Activated T-cell treated with anti-CD3 and anti-CD28 coated beads, Interleukin-2, amount 50 U/mL, for 72 hours (primary cell): ENCODE measurements around the gene ARMH3. TPM values are rescaled to one million over a fixed set of nuclear protein-coding genes. Genes with fewer than 3 reads are reported as not detected.
"Not testable (repeated sequence)": the region's sequence is repeated elsewhere in the genome, so short reads cannot be mapped to it uniquely, and the experiment has no call there.

Experiments
- ATAC-seq, 2 donors: fragments of 150-1000 bp; cut with Tn5 transposase; replicated peaks in 1 of 2; 2 replicates each; pipeline ENCODE4 v1.10.0; 2021; ENCODE audit warnings: moderate library complexity in 2 of 2, mild to moderate bottlenecking in 1 of 2
- DNase-seq, 2 donors: peaks; one replicate each; pipeline ENCODE4 v3.0.0; 2021 to 2022; ENCODE audit warnings: mixed read lengths in 1 of 2
- H3K27ac Mint-ChIP-seq: one replicate; pipeline ENCODE4 v1.8.0; 2022; ENCODE audit warnings: mild to moderate bottlenecking, moderate library complexity, mixed read lengths
- H3K27me3 Mint-ChIP-seq: one replicate; pipeline ENCODE4 v1.8.0; 2022; ENCODE audit warnings: low read depth, mixed read lengths
- H3K36me3 Mint-ChIP-seq, 2 donors: one replicate each; pipeline ENCODE4 v1.8.0; 2022; ENCODE audit warnings: mixed read lengths in 2 of 2, mild to moderate bottlenecking in 1 of 2; ENCODE audit not compliant: insufficient read depth in 2 of 2
- H3K4me1 Mint-ChIP-seq: one replicate; pipeline ENCODE4 v1.8.0; 2022; ENCODE audit warnings: low read depth, mixed read lengths
- H3K4me3 Mint-ChIP-seq, 2 donors: one replicate each; pipeline ENCODE4 v1.8.0; 2022; ENCODE audit warnings: mild to moderate bottlenecking in 2 of 2, mixed read lengths in 2 of 2, moderate library complexity in 2 of 2
- H3K9me3 Mint-ChIP-seq, 2 donors: one replicate each; pipeline ENCODE4 v1.8.0; 2022; ENCODE audit warnings: mixed read lengths in 2 of 2
- total RNA-seq, 2 donors: library from RNA; stranded (reverse); gene quantifications; one replicate each; pipeline ENCODE4 v1.2.3, GENCODE V29; 2022

ARMH3 gene
- total RNA-seq, 2 donors from 2014 or later, result 20.1 to 23.1 TPM

GRCh38 chr10:102027261-102027660, 28.7 kb downstream of the ARMH3 start:
- H3K9me3 Mint-ChIP-seq, result no peaks in the 10 kb centered on the region
- no peaks in the 10 kb centered on the region for H3K27me3 Mint-ChIP-seq
- H3K4me3 Mint-ChIP-seq, result no peak overlapping the region
- H3K36me3 Mint-ChIP-seq, result peaks cover 3 to 4% of the 10 kb centered on the region in 2 donors
- H3K4me1 Mint-ChIP-seq, result no peaks in the 10 kb centered on the region
- DNase-seq (no peak), ATAC-seq (no peak)
- H3K27ac Mint-ChIP-seq, result no peak overlapping the region

- DNase-seq (no peak), ATAC-seq (no peak)
- H3K27me3 Mint-ChIP-seq, result no peaks in the 10 kb centered on the region
- no peaks in the 10 kb centered on the region for H3K4me1 Mint-ChIP-seq
- H3K4me3 Mint-ChIP-seq, result no peak overlapping the region
- no peaks in the 10 kb centered on the region for H3K9me3 Mint-ChIP-seq
- H3K27ac Mint-ChIP-seq, result no peak overlapping the region
- H3K36me3 Mint-ChIP-seq, result peaks cover 4 to 9% of the 10 kb centered on the region in 2 donors
Observed at GRCh38 chr10:102024799-102025198, 31.2 kb downstream of the ARMH3 start.

- Mint-ChIP-seq H3K36me3 (peaks cover 2 to 9% of the 10 kb centered on the region in 2 donors), H3K27me3 (no peaks in the 10 kb centered on the region), H3K9me3 (no peaks in the 10 kb centered on the region), H3K4me3 (no peak overlapping the region), H3K4me1 (no peaks in the 10 kb centered on the region), H3K27ac (no peak overlapping the region)
- ATAC-seq (no peak), DNase-seq (no peak)
Observed at GRCh38 chr10:102020938-102021337, 35.0 kb downstream of the ARMH3 start.

GRCh38 chr10:102017295-102017694, 38.7 kb downstream of the ARMH3 start:
- ATAC-seq, result no peak
- Mint-ChIP-seq H3K4me3 (no peak overlapping the region), H3K27me3 (no peaks in the 10 kb centered on the region), H3K4me1 (no peaks in the 10 kb centered on the region), H3K27ac (no peak overlapping the region), H3K36me3 (peaks cover 2 to 6% of the 10 kb centered on the region in 2 donors), H3K9me3 (no peaks in the 10 kb centered on the region)
- no peak for DNase-seq

GRCh38 chr10:102016416-102016815, 39.6 kb downstream of the ARMH3 start:
- DNase-seq (no peak), ATAC-seq (no peak)
- H3K27me3 Mint-ChIP-seq, result no peaks in the 10 kb centered on the region
- no peaks in the 10 kb centered on the region for H3K9me3 Mint-ChIP-seq
- peak overlapping the region; percentile 24 for H3K27ac Mint-ChIP-seq
- H3K4me3 Mint-ChIP-seq, result no peak overlapping the region
- H3K4me1 Mint-ChIP-seq, result no peaks in the 10 kb centered on the region
- H3K36me3 Mint-ChIP-seq, result peaks cover under 1 to 2% of the 10 kb centered on the region in 2 donors

- no peaks in the 10 kb centered on the region for H3K9me3 Mint-ChIP-seq
- H3K27me3 Mint-ChIP-seq, result no peaks in the 10 kb centered on the region
- DNase-seq (no peak), ATAC-seq (no peak)
- H3K4me3 Mint-ChIP-seq, result no peak overlapping the region
- H3K27ac Mint-ChIP-seq, result no peak overlapping the region
- no peaks in the 10 kb centered on the region for H3K4me1 Mint-ChIP-seq
- peaks cover 2 to 7% of the 10 kb centered on the region in 2 donors for H3K36me3 Mint-ChIP-seq
Observed at GRCh38 chr10:102010961-102011360, 45.0 kb downstream of the ARMH3 start.

GRCh38 chr10:102009801-102010425, 46.1 kb downstream of the ARMH3 start:
- DNase-seq (peak; percentile 36 to 40), ATAC-seq (peak; percentile 78)
- Mint-ChIP-seq H3K9me3 (no peaks in the 10 kb centered on the region), H3K27ac (no peak overlapping the region), H3K4me1 (no peaks in the 10 kb centered on the region), H3K27me3 (no peaks in the 10 kb centered on the region), H3K4me3 (no peak overlapping the region), H3K36me3 (peaks cover 2 to 10% of the 10 kb centered on the region in 2 donors)

- ATAC-seq, result no peak
- Mint-ChIP-seq H3K27me3 (no peaks in the 10 kb centered on the region), H3K4me3 (no peak overlapping the region), H3K27ac (no peak overlapping the region), H3K9me3 (no peaks in the 10 kb centered on the region), H3K4me1 (no peaks in the 10 kb centered on the region), H3K36me3 (peaks cover 3 to 10% of the 10 kb centered on the region in 2 donors)
- DNase-seq, result no peak
Observed at GRCh38 chr10:102007796-102008195, 48.2 kb downstream of the ARMH3 start.

- not testable (repeated sequence) for DNase-seq, H3K4me1 Mint-ChIP-seq, H3K27me3 Mint-ChIP-seq, H3K9me3 Mint-ChIP-seq, ATAC-seq, H3K36me3 Mint-ChIP-seq, H3K4me3 Mint-ChIP-seq, H3K27ac Mint-ChIP-seq
Observed at GRCh38 chr10:102007031-102007430, 48.9 kb downstream of the ARMH3 start.

- Mint-ChIP-seq H3K4me1 (peaks cover 16% of the 10 kb centered on the region), H3K4me3 (no peak overlapping the region)
Observed at GRCh38 chr10:102004376-102004775, 51.6 kb downstream of the ARMH3 start.

GRCh38 chr10:102003541-102003940, 52.4 kb downstream of the ARMH3 start:
- DNase-seq, result no peak
- H3K36me3 Mint-ChIP-seq, result peaks cover 5 to 15% of the 10 kb centered on the region in 2 donors

More at GRCh38 chr10:102004376-102004775, 51.6 kb downstream of the ARMH3 start:
- no peak for DNase-seq
- H3K27ac Mint-ChIP-seq, result no peak overlapping the region
- peaks cover 5 to 15% of the 10 kb centered on the region in 2 donors for H3K36me3 Mint-ChIP-seq
- ATAC-seq, result no peak
- no peaks in the 10 kb centered on the region for H3K27me3 Mint-ChIP-seq
- no peaks in the 10 kb centered on the region for H3K9me3 Mint-ChIP-seq

GRCh38 chr10:102001435-102002068, 54.4 kb downstream of the ARMH3 start:
- ATAC-seq (peak; percentile 32 to 43), DNase-seq (no peak)
- Mint-ChIP-seq H3K9me3 (no peaks in the 10 kb centered on the region), H3K4me3 (no peak overlapping the region), H3K27me3 (no peaks in the 10 kb centered on the region), H3K4me1 (peaks cover 16% of the 10 kb centered on the region), H3K27ac (peak overlapping the region; percentile 61), H3K36me3 (peaks cover 5 to 14% of the 10 kb centered on the region in 2 donors)

More at GRCh38 chr10:102003541-102003940, 52.4 kb downstream of the ARMH3 start:
- Mint-ChIP-seq H3K27me3 (no peaks in the 10 kb centered on the region), H3K4me3 (no peak overlapping the region), H3K9me3 (no peaks in the 10 kb centered on the region), H3K27ac (no peak overlapping the region), H3K4me1 (peaks cover 16% of the 10 kb centered on the region)
- ATAC-seq, result no peak

- Mint-ChIP-seq H3K27ac (no peak overlapping the region), H3K27me3 (no peaks in the 10 kb centered on the region), H3K9me3 (no peaks in the 10 kb centered on the region), H3K36me3 (peaks cover 2 to 7% of the 10 kb centered on the region in 2 donors), H3K4me3 (no peak overlapping the region), H3K4me1 (peaks cover 16% of the 10 kb centered on the region)
- ATAC-seq, result no peak
- no peak for DNase-seq
Observed at GRCh38 chr10:101997803-101998202, 58.2 kb downstream of the ARMH3 start.
